ENCODE measurements around the gene C1orf216.
"Not testable (repeated sequence)": the region's sequence is repeated elsewhere in the genome, so short reads cannot be mapped to it uniquely, and the experiment has no call there.

Gene C1orf216

GRCh38 chr1:35706846-35707600, 11.7 kb downstream of the C1orf216 start:
- DNase-seq, result no peak

- no peak for DNase-seq
Measured at GRCh38 chr1:35702508-35702907, 16.2 kb downstream of the C1orf216 start.

DNA sequence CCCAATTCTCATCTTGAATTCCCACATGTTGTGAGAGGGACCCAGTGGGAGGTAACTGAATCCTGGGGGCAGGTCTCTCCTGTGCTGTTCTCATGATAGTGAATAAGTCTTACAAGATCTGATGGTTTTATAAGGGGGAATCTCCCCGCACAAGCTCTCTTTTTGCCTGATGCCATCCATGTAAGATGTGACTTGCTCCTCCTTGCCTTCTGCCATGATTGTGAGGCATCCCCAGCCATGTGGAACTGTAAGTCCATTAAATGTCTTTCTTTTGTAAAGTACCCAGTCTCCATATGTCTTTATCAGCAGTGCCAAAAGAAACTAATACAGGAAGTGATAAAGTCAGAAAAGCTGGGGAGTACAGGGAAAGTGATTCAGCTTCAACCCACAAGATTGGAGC, 19.5 kb downstream of the C1orf216 start:
- not testable (repeated sequence) for DNase-seq

- DNase-seq, result no peak
Measured at GRCh38 chr1:35692317-35692716, 26.4 kb downstream of the C1orf216 start.

- no peak for DNase-seq
Measured at GRCh38 chr1:35691571-35692220, 27.0 kb downstream of the C1orf216 start.

DNA sequence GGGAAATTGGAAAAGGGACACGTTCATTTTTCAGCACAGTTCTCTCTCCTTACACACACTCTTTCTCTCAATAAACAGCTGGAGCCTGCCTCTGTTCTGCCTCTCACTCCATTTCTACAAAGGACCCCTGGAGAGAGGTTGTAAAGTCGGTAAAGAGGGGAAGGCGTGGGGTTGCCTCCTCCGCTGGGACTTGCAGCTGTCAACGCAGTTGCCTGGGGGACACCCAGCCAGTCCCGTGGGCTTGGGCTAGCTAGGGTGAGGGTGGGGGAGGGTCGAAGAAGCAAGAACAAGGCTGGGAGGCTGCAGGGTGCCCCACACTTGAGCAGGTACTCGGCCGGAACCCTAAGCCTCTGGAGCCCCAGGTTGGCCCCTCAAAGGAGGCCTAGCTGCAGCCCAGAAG, 27.6 kb downstream of the C1orf216 start:
- no peak for DNase-seq

DNA sequence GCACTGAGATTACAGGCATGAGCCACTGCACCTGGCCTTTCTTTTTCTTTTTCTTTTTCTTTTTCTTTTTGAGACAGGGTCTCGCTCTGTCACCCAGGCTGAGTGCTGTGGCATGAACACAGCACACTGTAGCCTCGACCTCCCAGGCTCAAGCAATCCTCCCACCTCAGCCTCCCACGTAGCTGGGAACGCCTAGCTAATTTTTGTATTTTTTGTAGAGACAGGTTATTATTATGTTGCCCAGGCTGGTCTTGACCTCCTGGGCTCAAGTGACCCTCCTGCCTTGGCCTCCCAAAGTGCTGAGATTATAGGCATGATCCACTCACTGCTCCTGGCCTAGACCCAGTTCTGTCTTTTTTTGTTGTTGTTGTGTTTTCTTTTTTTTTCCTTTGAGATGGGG, 28.6 kb downstream of the C1orf216 start:
- DNase-seq, result not testable (repeated sequence)

DNA sequence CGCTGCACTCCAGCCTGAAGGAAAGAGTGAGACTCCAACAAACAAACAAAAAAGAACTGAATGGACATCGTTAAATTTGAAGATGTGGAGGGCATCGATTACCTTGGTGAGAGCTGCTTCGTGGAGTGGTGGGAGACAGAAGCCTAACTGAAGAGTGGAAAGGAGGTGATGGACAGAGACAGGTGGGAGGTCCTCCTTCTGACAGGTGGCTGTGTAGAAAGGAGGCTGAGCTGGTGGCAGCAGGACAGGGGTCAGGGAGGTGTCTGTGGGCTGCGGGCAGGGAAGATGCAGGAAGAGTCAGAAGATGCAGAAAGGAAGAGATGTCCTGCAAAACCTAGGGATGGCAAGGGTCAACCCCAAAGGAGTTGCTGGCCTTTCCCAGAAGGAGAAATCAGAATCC, 30.5 kb downstream of the C1orf216 start:
- DNase-seq, result no peak

- DNase-seq, result no peak
Measured at GRCh38 chr1:35683012-35683411, 35.7 kb downstream of the C1orf216 start.

- DNase-seq, result no peak
Measured at GRCh38 chr1:35680271-35680670, 38.4 kb downstream of the C1orf216 start.

- no peak for DNase-seq
Measured at GRCh38 chr1:35675773-35676172, 42.9 kb downstream of the C1orf216 start.

GRCh38 chr1:35674111-35674510, 44.6 kb downstream of the C1orf216 start:
- DNase-seq, result no peak

- no peak for DNase-seq
Measured at GRCh38 chr1:35672116-35672515, 46.6 kb downstream of the C1orf216 start.

DNA sequence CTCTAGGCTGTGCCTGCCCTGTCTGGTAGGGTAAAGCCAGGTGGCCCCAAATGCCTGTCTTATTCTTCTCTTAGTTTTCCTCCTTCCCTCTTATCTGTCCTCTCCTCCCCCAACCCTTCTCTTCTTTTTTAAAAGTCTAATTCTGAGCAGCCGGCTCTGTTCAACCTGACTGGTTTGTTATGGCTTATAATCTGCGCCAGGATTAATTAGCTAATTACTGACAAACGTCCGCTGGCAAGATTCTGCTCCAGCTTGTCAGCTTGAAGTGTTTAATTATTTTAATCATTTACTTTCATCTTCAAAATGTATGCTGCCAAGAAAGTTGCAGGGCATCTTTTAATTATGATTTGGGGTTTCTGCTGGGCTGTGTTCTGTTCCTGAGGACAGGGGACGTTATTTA, 50.2 kb downstream of the C1orf216 start:
- DNase-seq, result no peak

- DNase-seq, result no peak
Measured at GRCh38 chr1:35666916-35667315, 51.8 kb downstream of the C1orf216 start.

DNA sequence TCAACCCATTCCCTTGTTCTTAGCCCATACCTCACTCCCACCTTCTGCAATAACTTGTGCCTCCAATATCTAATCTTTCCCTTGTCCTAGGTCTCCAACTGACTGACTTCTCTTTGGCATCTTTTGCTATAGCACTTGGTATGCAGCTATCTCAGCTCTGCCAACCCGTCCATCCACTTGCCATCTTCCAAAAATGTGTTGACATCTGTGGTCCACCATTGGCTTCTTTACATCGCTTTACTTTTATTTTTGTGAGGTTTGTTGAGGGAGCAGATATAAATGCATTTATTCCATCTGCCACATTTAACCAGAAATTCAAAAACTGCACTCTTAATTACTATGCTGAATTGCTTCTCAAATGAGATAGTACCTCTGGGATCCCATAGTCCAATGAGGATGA, 52.5 kb downstream of the C1orf216 start:
- no peak for DNase-seq

Data from fibroblast of skin of abdomen (primary cell).